Keratinocyte (primary cell): ENCODE results near the gene TENM3. TPM values are rescaled to one million over a fixed set of nuclear protein-coding genes. Genes with fewer than 3 reads are reported as not detected.
A peak's percentile ranks its signal among the peaks of the same experiment; 100 is the strongest.

Experiments used
- DNase-seq: peaks from one replicate; pipeline ENCODE4 v3.0.0-alpha.2; 2011; ENCODE audit warnings: low read depth, missing footprints, low spot score
- FAIRE-seq: peaks from 2 replicates; lab custom pipeline; 2011; peaks lifted over from hg19 to GRCh38; lab: Jason Lieb, UNC
- H2AFZ ChIP-seq: 2 replicates; pipeline ENCODE4 v1.6.0; 2012; ENCODE audit warnings: low read length, control low read depth, inconsistent platforms; ENCODE audit not compliant: control insufficient read depth
- H3K27ac ChIP-seq: 2 replicates; pipeline ENCODE4 v1.5.1; 2011; ENCODE audit warnings: low read length; ENCODE audit not compliant: control insufficient read depth, insufficient read depth
- H3K27me3 ChIP-seq: 3 replicates; pipeline ENCODE4 v1.6.0; 2011; ENCODE audit warnings: low read length; ENCODE audit not compliant: control insufficient read depth, insufficient read depth; ENCODE audit errors: extremely low read depth
- H3K36me3 ChIP-seq, 2 experiments: 2 replicates in 1 of 2; 3 replicates in 1 of 2; pipeline ENCODE4 v1.5.1; 2011; ENCODE audit warnings: low read length in 2 of 2, mild to moderate bottlenecking in 1 of 2; ENCODE audit not compliant: control insufficient read depth in 2 of 2, insufficient read depth in 2 of 2; ENCODE audit errors: extremely low read depth in 1 of 2
- H3K4me1 ChIP-seq: 3 replicates; pipeline ENCODE4 v1.5.1; 2011; ENCODE audit warnings: low read length; ENCODE audit not compliant: control insufficient read depth, insufficient read depth; ENCODE audit errors: extremely low read depth
- H3K4me2 ChIP-seq: 3 replicates; pipeline ENCODE4 v1.6.0; 2011; ENCODE audit warnings: low read depth, low read length; ENCODE audit not compliant: control insufficient read depth, insufficient read depth; ENCODE audit errors: extremely low read depth
- H3K4me3 ChIP-seq, 3 experiments: fragments of 200-600 bp in 1 of 3; sonication (generic) in 1 of 3; 2 replicates in 2 of 3; 3 replicates in 1 of 3; pipeline ENCODE4 v1.5.1; 2011 to 2016; ENCODE audit warnings: low read length in 3 of 3, mild to moderate bottlenecking in 3 of 3, control low read depth in 2 of 3, inconsistent platforms in 1 of 3, low read depth in 1 of 3, mixed read lengths in 1 of 3, mixed run types in 1 of 3, moderate library complexity in 1 of 3; ENCODE audit not compliant: control insufficient read depth in 2 of 3, insufficient read depth in 2 of 3; ENCODE audit errors: extremely low read depth in 1 of 3
- H3K79me2 ChIP-seq: 2 replicates; pipeline ENCODE4 v1.6.0; 2012; ENCODE audit warnings: low read length; ENCODE audit not compliant: control insufficient read depth, insufficient read depth
- H3K9ac ChIP-seq: 3 replicates; pipeline ENCODE4 v1.6.0; 2011; ENCODE audit warnings: low read length; ENCODE audit not compliant: control insufficient read depth, insufficient read depth; ENCODE audit errors: extremely low read depth
- H3K9me1 ChIP-seq: 3 replicates; pipeline ENCODE4 v1.6.0; 2011; ENCODE audit warnings: low read length; ENCODE audit not compliant: control insufficient read depth, insufficient read depth; ENCODE audit errors: extremely low read depth
- H3K9me3 ChIP-seq: 2 replicates; pipeline ENCODE4 v1.5.1; 2012; ENCODE audit warnings: low read depth, low read length; ENCODE audit not compliant: control insufficient read depth
- H4K20me1 ChIP-seq: 3 replicates; pipeline ENCODE4 v1.6.0; 2011; ENCODE audit warnings: low read length; ENCODE audit not compliant: control insufficient read depth, insufficient read depth; ENCODE audit errors: extremely low read depth
- EZH2 ChIP-seq: IDR thresholded peaks from one replicate; pipeline ENCODE4 v1.6.1; 2012; ENCODE audit warnings: inconsistent platforms, mild to moderate bottlenecking, low read length, moderate library complexity
- dilution Hi-C: fragments of 300-500 bp; cut with MboI; formaldehyde crosslinking; loops from one replicate; pipeline ENCODE4 v1.7.0; 2020; ENCODE audit warnings: low sequenced_read_pairs; ENCODE audit not compliant: extremely low pct_ligation_motif_present
- polyA plus RNA-seq, 5 experiments: library from polyadenylated mRNA; depleted of rRNA in 3 of 5; stranded (reverse) in 3 of 5; stranded (forward) in 1 of 5; unstranded in 1 of 5; fragments of >200 nt; gene quantifications; 1 replicate in 1 of 5; 2 replicates in 3 of 5; 3 replicates in 1 of 5; pipeline versions ENCODE4 v1.2.1 to v1.2.3, GENCODE V29; 2011 to 2012; ENCODE audit warnings: missing spikeins in 2 of 5, low read depth in 1 of 5, low replicate concordance in 1 of 5
- TF ChIP-seq, protein P1 (sequence below), 3 experiments: IDR thresholded peaks in 1 of 3; conservative IDR thresholded peaks in 1 of 3; optimal IDR thresholded peaks in 1 of 3; 2 replicates in 2 of 3; 3 replicates in 1 of 3; pipeline versions ENCODE3 to v1.5.1; 2011; ENCODE audit warnings: low read length in 3 of 3, mild to moderate bottlenecking in 3 of 3, moderate library complexity in 2 of 3, control low read depth in 1 of 3, inconsistent platforms in 1 of 3; ENCODE audit not compliant: insufficient read depth in 2 of 3; ENCODE audit errors: extremely low read depth in 1 of 3

Gene TENM3
- polyA plus RNA-seq, 1 donor (not counting 4 experiments of a cell fraction or from before 2014, with no cell fraction given): 17.0 TPM

GRCh38 chr4:182448281-182449151 is 205.3 kb downstream of the TENM3 start:
- DNase-seq (no peak), FAIRE-seq (no peak)
- H3K79me2 ChIP-seq: no peaks in the 10 kb centered on the region
- peak overlapping the region; percentile 82 for H2AFZ ChIP-seq
- H3K9ac ChIP-seq: peak overlapping the region; percentile 79
- H3K9me1 ChIP-seq: no peaks in the 10 kb centered on the region
- H3K27me3 ChIP-seq: peaks cover 4% of the 10 kb centered on the region
- peak overlapping the region; percentile 79 for H3K4me2 ChIP-seq
- H3K27ac ChIP-seq: peak overlapping the region; percentile 61
- H3K4me1 ChIP-seq: no peaks in the 10 kb centered on the region
- no peak for TF ChIP-seq EZH2
- TF ChIP-seq, protein P1, sequence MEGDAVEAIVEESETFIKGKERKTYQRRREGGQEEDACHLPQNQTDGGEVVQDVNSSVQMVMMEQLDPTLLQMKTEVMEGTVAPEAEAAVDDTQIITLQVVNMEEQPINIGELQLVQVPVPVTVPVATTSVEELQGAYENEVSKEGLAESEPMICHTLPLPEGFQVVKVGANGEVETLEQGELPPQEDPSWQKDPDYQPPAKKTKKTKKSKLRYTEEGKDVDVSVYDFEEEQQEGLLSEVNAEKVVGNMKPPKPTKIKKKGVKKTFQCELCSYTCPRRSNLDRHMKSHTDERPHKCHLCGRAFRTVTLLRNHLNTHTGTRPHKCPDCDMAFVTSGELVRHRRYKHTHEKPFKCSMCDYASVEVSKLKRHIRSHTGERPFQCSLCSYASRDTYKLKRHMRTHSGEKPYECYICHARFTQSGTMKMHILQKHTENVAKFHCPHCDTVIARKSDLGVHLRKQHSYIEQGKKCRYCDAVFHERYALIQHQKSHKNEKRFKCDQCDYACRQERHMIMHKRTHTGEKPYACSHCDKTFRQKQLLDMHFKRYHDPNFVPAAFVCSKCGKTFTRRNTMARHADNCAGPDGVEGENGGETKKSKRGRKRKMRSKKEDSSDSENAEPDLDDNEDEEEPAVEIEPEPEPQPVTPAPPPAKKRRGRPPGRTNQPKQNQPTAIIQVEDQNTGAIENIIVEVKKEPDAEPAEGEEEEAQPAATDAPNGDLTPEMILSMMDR (optimal IDR thresholded peaks at IDR 0.05 in 1 of 3, IDR thresholded peaks at IDR 0.05 in 1 of 3, conservative IDR thresholded peaks at IDR 0.05 in 1 of 3; ENCODE audit: extremely low read depth in 1 of 3, insufficient read depth in 2 of 3, low read length in 3 of 3): no peak
- no peaks in the 10 kb centered on the region for H4K20me1 ChIP-seq
- no peaks in the 10 kb centered on the region for H3K9me3 ChIP-seq
- H3K4me3 ChIP-seq: peak overlapping the region; percentile 69 to 88 (median 85)
- dilution Hi-C loops: no loop called here
- H3K36me3 ChIP-seq: no peaks in the 10 kb centered on the region

- no peaks in the 10 kb centered on the region for H3K36me3 ChIP-seq
- no peaks in the 10 kb centered on the region for H3K79me2 ChIP-seq
- H3K27me3 ChIP-seq: peaks cover 4% of the 10 kb centered on the region
- no peaks in the 10 kb centered on the region for H4K20me1 ChIP-seq
- H3K4me2 ChIP-seq: peak overlapping the region; percentile 92
- H3K9me1 ChIP-seq: no peaks in the 10 kb centered on the region
- no peaks in the 10 kb centered on the region for H3K9me3 ChIP-seq
- dilution Hi-C loops: no loop called here
- H3K4me3 ChIP-seq: peak overlapping the region; percentile 69 to 88 (median 85)
- TF ChIP-seq, protein P1 (optimal IDR thresholded peaks at IDR 0.05 in 1 of 3, IDR thresholded peaks at IDR 0.05 in 1 of 3, conservative IDR thresholded peaks at IDR 0.05 in 1 of 3; ENCODE audit: extremely low read depth in 1 of 3, insufficient read depth in 2 of 3, low read length in 3 of 3): no peak
- no peak for TF ChIP-seq EZH2
- H3K9ac ChIP-seq: peak overlapping the region; percentile 79
- peak overlapping the region; percentile 56 for H2AFZ ChIP-seq
- DNase-seq (no peak), FAIRE-seq (no peak)
- H3K27ac ChIP-seq: peak overlapping the region; percentile 61
- no peaks in the 10 kb centered on the region for H3K4me1 ChIP-seq
Observed at GRCh38 chr4:182449186-182449929, 206.2 kb downstream of the TENM3 start.
